H1 (cell line): ENCODE results near the gene OPCML.

ENCODE experiments used
- EP300 ChIP-seq, 2 experiments: IDR thresholded peaks; 1 replicate in 1 of 2; 2 replicates in 1 of 2; pipeline ENCODE4 v1.6.1; 2011 to 2012; ENCODE audit warnings: low read depth in 2 of 2, low read length in 2 of 2, mild to moderate bottlenecking in 2 of 2, borderline replicate concordance in 1 of 2, inconsistent platforms in 1 of 2, moderate library complexity in 1 of 2
- HDAC2 ChIP-seq, 2 experiments: fragments of 300-600 bp in 1 of 2; sonication (generic) in 1 of 2; IDR thresholded peaks; 2 replicates each; pipeline ENCODE4 v1.6.1; 2011 to 2012; ENCODE audit warnings: low read depth in 2 of 2, low read length in 2 of 2, mild to moderate bottlenecking in 2 of 2, moderate library complexity in 2 of 2, borderline replicate concordance in 1 of 2, inconsistent platforms in 1 of 2
- POLR2AphosphoS5 ChIP-seq: IDR thresholded peaks from 2 replicates; pipeline ENCODE4 v1.6.1; 2011; ENCODE audit warnings: low read depth, low read length
- TAF1 ChIP-seq: IDR thresholded peaks from 2 replicates; pipeline ENCODE4 v1.6.1; 2011; ENCODE audit warnings: mild to moderate bottlenecking, low read depth, low read length
- YY1 ChIP-seq: IDR thresholded peaks from 2 replicates; pipeline ENCODE4 v1.6.1; 2011; ENCODE audit warnings: low read depth, mild to moderate bottlenecking, low read length
- TF ChIP-seq, protein P1 (sequence below): IDR thresholded peaks from 2 replicates; pipeline ENCODE4 v1.6.1; 2012; ENCODE audit warnings: low read length, inconsistent platforms
- TF ChIP-seq, protein P2 (sequence below), 3 experiments: IDR thresholded peaks; 1 replicate in 2 of 3; 2 replicates in 1 of 3; pipeline versions ENCODE4 v1.5.1 to v1.6.1; 2011; ENCODE audit warnings: low read length in 3 of 3, mild to moderate bottlenecking in 3 of 3, inconsistent platforms in 2 of 3, low read depth in 1 of 3, moderate library complexity in 1 of 3; ENCODE audit not compliant: insufficient read depth in 1 of 3; ENCODE audit errors: control extremely low read depth in 1 of 3

DNA sequence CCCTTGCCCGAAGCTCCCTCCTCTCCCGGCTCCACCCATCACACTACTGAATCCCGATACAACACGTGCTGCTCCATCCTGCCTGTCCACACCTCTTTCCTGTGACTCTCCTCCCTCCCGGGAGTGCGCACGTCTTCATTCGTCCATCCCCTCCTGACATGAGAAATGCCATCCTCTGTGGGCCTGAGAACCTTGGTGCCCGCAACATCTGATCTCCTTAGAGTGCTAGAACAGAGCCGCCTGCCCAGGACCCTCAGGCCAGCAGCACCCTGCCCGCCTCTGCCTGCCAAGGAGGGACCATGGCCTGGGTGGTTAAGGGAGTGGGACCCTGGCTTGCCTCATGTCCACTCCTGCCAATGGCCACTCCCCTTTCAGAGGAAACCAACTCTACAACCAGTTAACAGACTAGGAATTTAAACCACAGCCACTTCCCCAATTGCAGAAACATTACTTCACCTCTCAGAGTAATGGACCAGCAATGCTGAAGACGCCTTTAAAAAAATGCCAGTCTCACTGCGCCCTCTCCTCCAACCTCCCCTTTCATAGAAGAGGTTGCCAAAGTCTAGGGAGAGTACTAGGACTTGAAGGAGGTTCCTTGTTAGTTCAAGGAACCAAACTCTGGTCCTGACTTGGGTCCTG lies 466.3 kb downstream of the OPCML start:
- TF ChIP-seq, protein P1, sequence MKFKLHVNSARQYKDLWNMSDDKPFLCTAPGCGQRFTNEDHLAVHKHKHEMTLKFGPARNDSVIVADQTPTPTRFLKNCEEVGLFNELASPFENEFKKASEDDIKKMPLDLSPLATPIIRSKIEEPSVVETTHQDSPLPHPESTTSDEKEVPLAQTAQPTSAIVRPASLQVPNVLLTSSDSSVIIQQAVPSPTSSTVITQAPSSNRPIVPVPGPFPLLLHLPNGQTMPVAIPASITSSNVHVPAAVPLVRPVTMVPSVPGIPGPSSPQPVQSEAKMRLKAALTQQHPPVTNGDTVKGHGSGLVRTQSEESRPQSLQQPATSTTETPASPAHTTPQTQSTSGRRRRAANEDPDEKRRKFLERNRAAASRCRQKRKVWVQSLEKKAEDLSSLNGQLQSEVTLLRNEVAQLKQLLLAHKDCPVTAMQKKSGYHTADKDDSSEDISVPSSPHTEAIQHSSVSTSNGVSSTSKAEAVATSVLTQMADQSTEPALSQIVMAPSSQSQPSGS = no peak
- TF ChIP-seq POLR2AphosphoS5 (no peak), TAF1 (no peak), YY1 (no peak), HDAC2 (IDR thresholded peaks at IDR 0.05; ENCODE audit: borderline replicate concordance in 1 of 2, low read depth in 2 of 2, low read length in 2 of 2) (no peak), EP300 (IDR thresholded peaks at IDR 0.05; ENCODE audit: borderline replicate concordance in 1 of 2, low read depth in 2 of 2, low read length in 2 of 2) (no peak)
- TF ChIP-seq, protein P2, sequence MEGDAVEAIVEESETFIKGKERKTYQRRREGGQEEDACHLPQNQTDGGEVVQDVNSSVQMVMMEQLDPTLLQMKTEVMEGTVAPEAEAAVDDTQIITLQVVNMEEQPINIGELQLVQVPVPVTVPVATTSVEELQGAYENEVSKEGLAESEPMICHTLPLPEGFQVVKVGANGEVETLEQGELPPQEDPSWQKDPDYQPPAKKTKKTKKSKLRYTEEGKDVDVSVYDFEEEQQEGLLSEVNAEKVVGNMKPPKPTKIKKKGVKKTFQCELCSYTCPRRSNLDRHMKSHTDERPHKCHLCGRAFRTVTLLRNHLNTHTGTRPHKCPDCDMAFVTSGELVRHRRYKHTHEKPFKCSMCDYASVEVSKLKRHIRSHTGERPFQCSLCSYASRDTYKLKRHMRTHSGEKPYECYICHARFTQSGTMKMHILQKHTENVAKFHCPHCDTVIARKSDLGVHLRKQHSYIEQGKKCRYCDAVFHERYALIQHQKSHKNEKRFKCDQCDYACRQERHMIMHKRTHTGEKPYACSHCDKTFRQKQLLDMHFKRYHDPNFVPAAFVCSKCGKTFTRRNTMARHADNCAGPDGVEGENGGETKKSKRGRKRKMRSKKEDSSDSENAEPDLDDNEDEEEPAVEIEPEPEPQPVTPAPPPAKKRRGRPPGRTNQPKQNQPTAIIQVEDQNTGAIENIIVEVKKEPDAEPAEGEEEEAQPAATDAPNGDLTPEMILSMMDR (IDR thresholded peaks at IDR 0.05; ENCODE audit: control extremely low read depth in 1 of 3, insufficient read depth in 1 of 3, low read depth in 1 of 3, low read length in 3 of 3) = no peak
